ENCODE results near the gene ASAP2.

ASAP2 gene

GRCh38 chr2:9260464-9260918 is 53.9 kb downstream of the ASAP2 start:
- Histone ChIP-seq H3K79me2 (ENCODE audit: low read length) (no peaks in the 10 kb centered on the region), H3K27me3 (replicated peaks; ENCODE audit: insufficient read depth, low read length) (no peaks in the 10 kb centered on the region), H3K9ac (ENCODE audit: low read length) (no peak overlapping the region), H3F3A (ENCODE audit: insufficient read depth, low read length) (no peaks in the 10 kb centered on the region), H3K4me3 (ENCODE audit: low read length) (no peak overlapping the region), H3K9me2 (replicated peaks; ENCODE audit: insufficient read depth, low read length) (no peaks in the 10 kb centered on the region), H3K9me3 (replicated peaks; ENCODE audit: insufficient read depth, low read length) (no peaks in the 10 kb centered on the region), H3K4me2 (ENCODE audit: low read depth, low read length) (no peak overlapping the region), H3K4me1 (ENCODE audit: low read length) (no peaks in the 10 kb centered on the region), H2AFZ (ENCODE audit: low read length) (no peak overlapping the region), H4K20me1 (ENCODE audit: insufficient read depth, low read length) (no peaks in the 10 kb centered on the region), H3K27ac (ENCODE audit: low read length) (no peak overlapping the region), H3K36me3 (replicated peaks; ENCODE audit: insufficient read depth, low read length) (no peaks in the 10 kb centered on the region)
- no peak for DNase-seq
- TF ChIP-seq EZH2 (optimal IDR thresholded peaks at IDR 0.05; ENCODE audit: low read depth, low read length): no peak
- TF ChIP-seq CTCF (IDR thresholded peaks at IDR 0.05; ENCODE audit: low read length): no peak
- TF ChIP-seq EZH2phosphoT487 (IDR thresholded peaks at IDR 0.05; ENCODE audit: low read length): no peak

- Histone ChIP-seq H3K27ac (ENCODE audit: low read length) (no peak overlapping the region), H3K9ac (ENCODE audit: low read length) (no peak overlapping the region), H3K4me1 (ENCODE audit: low read length) (no peaks in the 10 kb centered on the region), H3K4me3 (ENCODE audit: low read length) (no peak overlapping the region), H3K27me3 (replicated peaks; ENCODE audit: insufficient read depth, low read length) (no peaks in the 10 kb centered on the region), H2AFZ (ENCODE audit: low read length) (no peak overlapping the region), H3K36me3 (replicated peaks; ENCODE audit: insufficient read depth, low read length) (no peaks in the 10 kb centered on the region), H3K4me2 (ENCODE audit: low read depth, low read length) (no peak overlapping the region), H4K20me1 (ENCODE audit: insufficient read depth, low read length) (no peaks in the 10 kb centered on the region), H3K9me2 (replicated peaks; ENCODE audit: insufficient read depth, low read length) (no peaks in the 10 kb centered on the region), H3K9me3 (replicated peaks; ENCODE audit: insufficient read depth, low read length) (no peaks in the 10 kb centered on the region), H3F3A (ENCODE audit: insufficient read depth, low read length) (no peaks in the 10 kb centered on the region), H3K79me2 (ENCODE audit: low read length) (no peaks in the 10 kb centered on the region)
- DNase-seq: no peak
- TF ChIP-seq EZH2 (optimal IDR thresholded peaks at IDR 0.05; ENCODE audit: low read depth, low read length): no peak
- TF ChIP-seq EZH2phosphoT487 (IDR thresholded peaks at IDR 0.05; ENCODE audit: low read length): no peak
- TF ChIP-seq CTCF (IDR thresholded peaks at IDR 0.05; ENCODE audit: low read length): no peak
These were observed 54.7 kb downstream of the ASAP2 start for GRCh38 chr2:9261231-9261883.

GRCh38 chr2:9262671-9263171 is 56.1 kb downstream of the ASAP2 start:
- H3K9ac ChIP-seq (ENCODE audit: low read length): no peak overlapping the region
- no peak overlapping the region for H2AFZ ChIP-seq (ENCODE audit: low read length)
- no peaks in the 10 kb centered on the region for H4K20me1 ChIP-seq (ENCODE audit: insufficient read depth, low read length)
- DNase-seq: no peak
- no peaks in the 10 kb centered on the region for H3F3A ChIP-seq (ENCODE audit: insufficient read depth, low read length)
- no peaks in the 10 kb centered on the region for H3K9me2 ChIP-seq (replicated peaks; ENCODE audit: insufficient read depth, low read length)
- H3K36me3 ChIP-seq (replicated peaks; ENCODE audit: insufficient read depth, low read length): no peaks in the 10 kb centered on the region
- H3K9me3 ChIP-seq (replicated peaks; ENCODE audit: insufficient read depth, low read length): no peaks in the 10 kb centered on the region
- no peaks in the 10 kb centered on the region for H3K4me1 ChIP-seq (ENCODE audit: low read length)
- H3K4me2 ChIP-seq (ENCODE audit: low read depth, low read length): no peak overlapping the region
- H3K27me3 ChIP-seq (replicated peaks; ENCODE audit: insufficient read depth, low read length): no peaks in the 10 kb centered on the region
- no peak overlapping the region for H3K4me3 ChIP-seq (ENCODE audit: low read length)
- no peak overlapping the region for H3K27ac ChIP-seq (ENCODE audit: low read length)
- H3K79me2 ChIP-seq (ENCODE audit: low read length): no peaks in the 10 kb centered on the region
- TF ChIP-seq EZH2 (optimal IDR thresholded peaks at IDR 0.05; ENCODE audit: low read depth, low read length): no peak
- TF ChIP-seq CTCF (IDR thresholded peaks at IDR 0.05; ENCODE audit: low read length): no peak
- no peak for TF ChIP-seq EZH2phosphoT487 (IDR thresholded peaks at IDR 0.05; ENCODE audit: low read length)
